Astrocyte (in vitro differentiated cells and primary cell): Measurements from ENCODE around the gene SLC38A4. TPM values are rescaled to one million over a fixed set of nuclear protein-coding genes. Genes with fewer than 3 reads are reported as not detected.

Source experiments
- DNase-seq: peaks from one replicate; pipeline ENCODE4 v3.0.0-alpha.2; 2010; ENCODE audit warnings: low read depth
- FAIRE-seq: peaks from 2 replicates; lab custom pipeline; 2011; peaks lifted over from hg19 to GRCh38; lab: Jason Lieb, UNC
- H2AFZ ChIP-seq: 2 replicates; pipeline ENCODE4 v1.6.0; 2012; ENCODE audit warnings: low read depth, low read length, inconsistent platforms
- H3K27ac ChIP-seq: 2 replicates; pipeline ENCODE4 v1.5.1; 2011; ENCODE audit warnings: low read depth, low read length, inconsistent platforms
- H3K27me3 ChIP-seq: 2 replicates; pipeline ENCODE4 v1.6.0; 2011; ENCODE audit warnings: low read length, inconsistent platforms; ENCODE audit not compliant: insufficient read depth
- H3K36me3 ChIP-seq: 2 replicates; pipeline ENCODE4 v1.5.1; 2011; ENCODE audit warnings: low read length, inconsistent platforms; ENCODE audit not compliant: insufficient read depth
- H3K4me1 ChIP-seq: 2 replicates; pipeline ENCODE4 v1.5.1; 2011; ENCODE audit warnings: low read length, inconsistent platforms; ENCODE audit not compliant: insufficient read depth
- H3K4me2 ChIP-seq: 2 replicates; pipeline ENCODE4 v1.6.0; 2012; ENCODE audit warnings: low read length, inconsistent platforms
- H3K4me3 ChIP-seq: 2 replicates; pipeline ENCODE4 v1.5.1; 2011; ENCODE audit warnings: low read depth, mild to moderate bottlenecking, low read length, inconsistent platforms; ENCODE audit not compliant: insufficient read depth
- H3K79me2 ChIP-seq: 2 replicates; pipeline ENCODE4 v1.6.0; 2012; ENCODE audit warnings: mild to moderate bottlenecking, low read length, inconsistent platforms; ENCODE audit not compliant: insufficient read depth
- H3K9ac ChIP-seq: 2 replicates; pipeline ENCODE4 v1.6.0; 2012; ENCODE audit warnings: mild to moderate bottlenecking, low read length, inconsistent platforms
- H3K9me3 ChIP-seq: 2 replicates; pipeline ENCODE4 v1.5.1; 2012; ENCODE audit warnings: low read depth, mild to moderate bottlenecking, low read length, inconsistent platforms; ENCODE audit not compliant: insufficient read depth
- H4K20me1 ChIP-seq: 2 replicates; pipeline ENCODE4 v1.6.0; 2012; ENCODE audit warnings: low read length, inconsistent platforms; ENCODE audit not compliant: insufficient read depth
- H3K27ac Mint-ChIP-seq: one replicate; pipeline ENCODE4 v1.8.0; 2021; ENCODE audit warnings: mild to moderate bottlenecking, mixed read lengths; ENCODE audit not compliant: unreplicated experiment
- H3K27me3 Mint-ChIP-seq: one replicate; pipeline ENCODE4 v1.8.0; 2021; ENCODE audit warnings: low read depth, mixed read lengths; ENCODE audit not compliant: unreplicated experiment
- H3K36me3 Mint-ChIP-seq: one replicate; pipeline ENCODE4 v1.8.0; 2021; ENCODE audit warnings: low read depth, mixed read lengths; ENCODE audit not compliant: unreplicated experiment
- H3K4me1 Mint-ChIP-seq: one replicate; pipeline ENCODE4 v1.8.0; 2021; ENCODE audit warnings: low read depth, mixed read lengths; ENCODE audit not compliant: unreplicated experiment
- H3K4me3 Mint-ChIP-seq: one replicate; pipeline ENCODE4 v1.8.0; 2021; ENCODE audit warnings: mild to moderate bottlenecking, moderate library complexity, mixed read lengths; ENCODE audit not compliant: unreplicated experiment
- H3K9me3 Mint-ChIP-seq: one replicate; pipeline ENCODE4 v1.8.0; 2021; ENCODE audit warnings: mild to moderate bottlenecking, mixed read lengths; ENCODE audit not compliant: unreplicated experiment
- CTCF ChIP-seq: IDR thresholded peaks from 2 replicates; pipeline ENCODE4 v1.5.1; 2011; ENCODE audit warnings: low read depth, mild to moderate bottlenecking, inconsistent platforms, low read length, moderate library complexity; ENCODE audit not compliant: insufficient read depth
- EZH2 ChIP-seq: IDR thresholded peaks from 2 replicates; pipeline ENCODE4 v1.6.1; 2012; ENCODE audit warnings: mild to moderate bottlenecking, low read length, inconsistent platforms; ENCODE audit not compliant: insufficient read depth
- total RNA-seq: library from RNA; stranded (reverse); gene quantifications from 2 replicates; pipeline ENCODE4 v1.2.1, GENCODE V29; 2021

Gene SLC38A4
- total RNA-seq, 1 donor from 2014 or later, result 1.6 TPM

- Histone ChIP-seq H3K4me1 (no peaks in the 10 kb centered on the region), H2AFZ (no peak overlapping the region), H3K27me3 (no peaks in the 10 kb centered on the region), H3K27ac (no peak overlapping the region), H3K36me3 (no peaks in the 10 kb centered on the region), H3K4me2 (no peak overlapping the region), H4K20me1 (no peaks in the 10 kb centered on the region), H3K4me3 (no peak overlapping the region), H3K9me3 (no peaks in the 10 kb centered on the region), H3K9ac (no peak overlapping the region), H3K79me2 (no peaks in the 10 kb centered on the region)
- no peaks in the 10 kb centered on the region for H3K4me1 Mint-ChIP-seq
- H3K36me3 Mint-ChIP-seq, result no peaks in the 10 kb centered on the region
- no peak overlapping the region for H3K4me3 Mint-ChIP-seq
- H3K9me3 Mint-ChIP-seq, result no peaks in the 10 kb centered on the region
- FAIRE-seq (no peak), DNase-seq (no peak)
- no peaks in the 10 kb centered on the region for H3K27me3 Mint-ChIP-seq
- TF ChIP-seq EZH2 (no peak), CTCF (no peak)
- no peak overlapping the region for H3K27ac Mint-ChIP-seq
Observed at GRCh38 chr12:46808955-46809697, 16.7 kb downstream of the SLC38A4 start.

- Histone ChIP-seq H3K36me3 (no peaks in the 10 kb centered on the region), H3K27ac (no peak overlapping the region), H3K4me3 (no peak overlapping the region), H4K20me1 (no peaks in the 10 kb centered on the region), H3K9ac (no peak overlapping the region), H3K27me3 (no peaks in the 10 kb centered on the region), H3K9me3 (no peaks in the 10 kb centered on the region), H3K79me2 (no peaks in the 10 kb centered on the region), H2AFZ (no peak overlapping the region), H3K4me1 (no peaks in the 10 kb centered on the region), H3K4me2 (no peak overlapping the region)
- Mint-ChIP-seq H3K4me3 (no peak overlapping the region), H3K27me3 (no peaks in the 10 kb centered on the region), H3K4me1 (no peaks in the 10 kb centered on the region), H3K27ac (no peak overlapping the region), H3K36me3 (no peaks in the 10 kb centered on the region), H3K9me3 (no peaks in the 10 kb centered on the region)
- no peak for TF ChIP-seq CTCF
- TF ChIP-seq EZH2, result no peak
- no peak for DNase-seq
- no peak for FAIRE-seq
Observed at GRCh38 chr12:46808317-46808716, 17.5 kb downstream of the SLC38A4 start.

GRCh38 chr12:46804054-46804453 lies 21.7 kb downstream of the SLC38A4 start:
- H3K4me2 ChIP-seq, result no peak overlapping the region

More at GRCh38 chr12:46804054-46804453, 21.7 kb downstream of the SLC38A4 start:
- H3K27ac Mint-ChIP-seq, result no peak overlapping the region
- no peak overlapping the region for H3K27ac ChIP-seq
- no peaks in the 10 kb centered on the region for H3K79me2 ChIP-seq
- H3K4me1 Mint-ChIP-seq, result no peaks in the 10 kb centered on the region
- FAIRE-seq, result no peak
- H3K9me3 ChIP-seq, result no peaks in the 10 kb centered on the region
- H3K36me3 ChIP-seq, result no peaks in the 10 kb centered on the region
- no peak for DNase-seq
- H3K36me3 Mint-ChIP-seq, result no peaks in the 10 kb centered on the region
- H3K4me3 ChIP-seq, result no peak overlapping the region
- H3K27me3 ChIP-seq, result no peaks in the 10 kb centered on the region
- H4K20me1 ChIP-seq, result no peaks in the 10 kb centered on the region
- H3K4me1 ChIP-seq, result no peaks in the 10 kb centered on the region
- H2AFZ ChIP-seq, result no peak overlapping the region
- H3K9me3 Mint-ChIP-seq, result no peaks in the 10 kb centered on the region
- no peaks in the 10 kb centered on the region for H3K27me3 Mint-ChIP-seq
- TF ChIP-seq CTCF (no peak), EZH2 (no peak)
- no peak overlapping the region for H3K4me3 Mint-ChIP-seq
- H3K9ac ChIP-seq, result no peak overlapping the region
